ENCODE measurements around the gene CLSTN2. TPM values are rescaled to one million over a fixed set of nuclear protein-coding genes. Genes with fewer than 3 reads are reported as not detected.

CLSTN2 gene
- total RNA-seq, 1 experiment from 2014 or later: 0.07 TPM

- no peak for DNase-seq
- Mint-ChIP-seq H3K27ac (ENCODE audit: unreplicated experiment) (no peak overlapping the region), H3K27me3 (ENCODE audit: unreplicated experiment) (peaks cover 30% of the 10 kb centered on the region), H3K9me3 (ENCODE audit: low read depth, unreplicated experiment) (peaks cover 3% of the 10 kb centered on the region), H3K36me3 (ENCODE audit: insufficient read depth, unreplicated experiment) (no peaks in the 10 kb centered on the region), H3K4me3 (ENCODE audit: low read depth, unreplicated experiment) (no peak overlapping the region), H3K4me1 (ENCODE audit: low read depth, unreplicated experiment) (no peaks in the 10 kb centered on the region)
- intact Hi-C loops (cut with micrococcal nuclease; ENCODE audit: unreplicated experiment): no loop called here
- BruUV-seq (replicated peaks): no TSS peak
- no peak for TF ChIP-seq CTCF (IDR thresholded peaks at IDR 0.05; ENCODE audit: unreplicated experiment)
- CTCF ChIA-PET: no interaction called here
These were observed 153.1 kb downstream of the CLSTN2 start for GRCh38 chr3:140088058-140088457.

GRCh38 chr3:140088513-140088912, 153.5 kb downstream of the CLSTN2 start:
- peaks cover 3% of the 10 kb centered on the region for H3K9me3 Mint-ChIP-seq (ENCODE audit: low read depth, unreplicated experiment)
- no TSS peak for BruUV-seq (replicated peaks)
- TF ChIP-seq CTCF (IDR thresholded peaks at IDR 0.05; ENCODE audit: unreplicated experiment): no peak
- CTCF ChIA-PET: no interaction called here
- H3K4me3 Mint-ChIP-seq (ENCODE audit: low read depth, unreplicated experiment): no peak overlapping the region
- intact Hi-C loops (cut with micrococcal nuclease; ENCODE audit: unreplicated experiment): no loop called here
- DNase-seq: no peak
- H3K27me3 Mint-ChIP-seq (ENCODE audit: unreplicated experiment): peaks cover 25% of the 10 kb centered on the region
- no peak overlapping the region for H3K27ac Mint-ChIP-seq (ENCODE audit: unreplicated experiment)
- no peaks in the 10 kb centered on the region for H3K4me1 Mint-ChIP-seq (ENCODE audit: low read depth, unreplicated experiment)
- H3K36me3 Mint-ChIP-seq (ENCODE audit: insufficient read depth, unreplicated experiment): no peaks in the 10 kb centered on the region

- CTCF ChIA-PET: interaction anchor here (0.6 kb wide), 1 partner anchor 501 kb away, joined by 3 read pairs; no protein-coding TSS in a partner anchor
- intact Hi-C loops (cut with micrococcal nuclease; ENCODE audit: unreplicated experiment): no loop called here
These were observed 154.6 kb downstream of the CLSTN2 start for GRCh38 chr3:140089403-140090072.

GRCh38 chr3:140091143-140091542, 156.2 kb downstream of the CLSTN2 start:
- Mint-ChIP-seq H3K4me1 (ENCODE audit: low read depth, unreplicated experiment) (no peaks in the 10 kb centered on the region), H3K27me3 (ENCODE audit: unreplicated experiment) (peaks cover 37% of the 10 kb centered on the region), H3K4me3 (ENCODE audit: low read depth, unreplicated experiment) (no peak overlapping the region), H3K27ac (ENCODE audit: unreplicated experiment) (no peak overlapping the region), H3K36me3 (ENCODE audit: insufficient read depth, unreplicated experiment) (no peaks in the 10 kb centered on the region), H3K9me3 (ENCODE audit: low read depth, unreplicated experiment) (peaks cover 3% of the 10 kb centered on the region)
- intact Hi-C loops (cut with micrococcal nuclease; ENCODE audit: unreplicated experiment): no loop called here
- DNase-seq: no peak
- no TSS peak for BruUV-seq (replicated peaks)
- no peak for TF ChIP-seq CTCF (IDR thresholded peaks at IDR 0.05; ENCODE audit: unreplicated experiment)
- CTCF ChIA-PET: interaction anchor here (0.6 kb wide), 1 partner anchor 1554 kb away, joined by 11 read pairs; no protein-coding TSS in a partner anchor

More at GRCh38 chr3:140089403-140090072, 154.6 kb downstream of the CLSTN2 start:
- Mint-ChIP-seq H3K9me3 (ENCODE audit: low read depth, unreplicated experiment) (peaks cover 3% of the 10 kb centered on the region), H3K36me3 (ENCODE audit: insufficient read depth, unreplicated experiment) (no peaks in the 10 kb centered on the region), H3K27me3 (ENCODE audit: unreplicated experiment) (peaks cover 24% of the 10 kb centered on the region), H3K4me1 (ENCODE audit: low read depth, unreplicated experiment) (no peaks in the 10 kb centered on the region), H3K4me3 (ENCODE audit: low read depth, unreplicated experiment) (no peak overlapping the region), H3K27ac (ENCODE audit: unreplicated experiment) (no peak overlapping the region)
- TF ChIP-seq CTCF (IDR thresholded peaks at IDR 0.05; ENCODE audit: unreplicated experiment): no peak
- no peak for DNase-seq
- no TSS peak for BruUV-seq (replicated peaks)
